Stimulated activated CD4-positive, alpha-beta T cell treated with anti-CD3 and anti-CD28 coated beads, Interleukin-12 subunit alpha, Interleukin-12 subunit beta, amount 100 ng/mL, for 24 hours (primary cell): ENCODE results near the gene GTF2IRD2.
"Not testable (repeated sequence)": the region's sequence is repeated elsewhere in the genome, so short reads cannot be mapped to it uniquely, and the experiment has no call there.

ENCODE experiments used
- DNase-seq, 2 experiments: peaks; one replicate each; pipeline ENCODE4 v3.0.0-alpha.2; 2020; ENCODE audit warnings: low read depth in 2 of 2

Gene GTF2IRD2

DNA sequence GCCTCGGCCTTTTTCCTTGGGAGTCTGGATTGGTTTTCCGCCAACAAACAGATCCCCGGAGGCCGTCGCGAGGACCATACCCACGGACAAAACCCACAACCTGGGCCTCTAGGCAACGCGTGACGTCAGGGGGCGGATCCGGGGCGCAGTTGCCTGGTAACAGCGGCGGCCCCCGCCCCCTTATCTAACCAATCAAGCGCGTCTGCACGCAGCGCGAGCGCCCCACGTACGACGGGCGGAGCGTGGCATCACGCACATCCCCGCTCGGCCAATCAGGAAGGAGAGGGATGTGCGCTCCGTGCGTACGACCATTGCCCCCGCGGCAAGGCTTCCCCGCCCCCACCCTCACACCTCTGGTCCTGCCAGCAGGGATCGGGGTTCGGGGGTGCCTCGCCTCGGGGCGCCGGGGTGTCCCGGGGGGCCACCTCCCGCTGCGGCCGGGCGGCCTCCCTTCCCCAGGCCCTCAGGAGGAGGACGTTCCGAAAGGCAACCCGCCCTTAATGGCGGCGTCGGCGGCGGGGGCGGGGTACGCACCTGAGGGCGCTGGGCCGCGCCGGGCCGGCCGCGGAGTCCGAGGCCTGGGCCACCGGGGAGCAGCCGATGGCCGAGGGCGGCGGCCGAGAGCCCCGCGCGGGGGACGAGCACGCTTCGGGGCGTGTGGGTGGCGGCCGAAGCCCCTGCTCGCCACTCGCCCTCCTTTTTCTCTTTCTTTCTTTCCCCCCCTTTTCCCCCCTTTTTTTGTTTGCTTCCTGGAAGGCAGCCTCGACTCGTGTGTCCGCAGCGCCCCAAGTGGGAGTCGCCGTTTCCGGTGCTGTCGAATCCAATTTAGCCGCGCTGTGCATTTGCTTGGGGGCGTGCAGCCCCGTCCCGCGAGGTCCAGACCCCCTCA, at the start of gene GTF2IRD2:
TSS of gene GTF2IRD2 (minus strand) at position 773 of the 889 bp plus-strand sequence. CDS start 15,227 bp downstream, outside the sequence.
- DNase-seq, result not testable (repeated sequence)

DNA sequence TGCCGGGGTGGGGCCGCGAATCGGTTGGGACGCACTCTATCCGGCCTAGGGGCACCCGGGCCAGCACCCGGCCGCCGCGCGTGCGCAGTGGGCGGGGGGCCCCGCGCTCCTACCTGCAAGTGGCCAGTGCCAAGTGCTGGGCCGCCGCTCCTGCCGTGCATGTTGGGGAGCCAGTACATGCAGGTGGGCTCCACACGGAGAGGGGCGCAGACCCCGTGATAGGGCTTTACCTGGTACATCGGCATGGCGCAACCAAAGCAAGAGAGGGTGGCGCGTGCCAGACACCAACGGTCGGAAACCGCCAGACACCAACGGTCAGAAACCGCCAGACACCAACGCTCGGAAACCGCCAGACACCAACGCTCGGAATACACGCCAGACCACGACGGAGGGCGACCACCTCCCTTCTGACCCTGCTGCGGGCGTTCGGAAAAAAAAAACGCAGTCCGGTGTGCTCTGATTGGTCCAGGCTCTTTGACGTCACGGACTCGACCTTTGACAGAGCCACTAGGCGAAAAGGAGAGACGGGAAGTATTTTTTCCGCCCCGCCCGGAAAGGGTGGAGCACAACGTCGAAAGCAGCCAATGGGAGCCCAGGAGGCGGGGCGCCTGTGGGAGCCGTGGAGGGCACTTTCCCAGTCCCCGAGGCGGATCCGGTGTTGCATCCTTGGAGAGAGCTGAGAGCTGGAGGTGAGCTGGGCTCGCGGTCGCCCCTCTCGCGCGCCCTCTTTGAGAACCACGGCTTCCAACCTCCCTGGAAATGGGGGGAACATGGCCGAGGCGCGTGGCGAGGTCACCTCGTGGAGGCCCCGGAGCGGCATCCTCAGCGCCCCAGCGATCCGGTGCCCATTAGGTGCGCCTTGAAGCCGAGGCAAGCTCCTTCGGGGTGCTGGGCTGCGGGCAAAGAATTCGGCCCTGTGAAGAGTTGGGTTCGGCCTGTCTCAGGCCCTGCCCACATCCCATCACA, 39.0 kb upstream of the GTF2IRD2 start:
- peak; percentile 65 to 71 for DNase-seq

DNA sequence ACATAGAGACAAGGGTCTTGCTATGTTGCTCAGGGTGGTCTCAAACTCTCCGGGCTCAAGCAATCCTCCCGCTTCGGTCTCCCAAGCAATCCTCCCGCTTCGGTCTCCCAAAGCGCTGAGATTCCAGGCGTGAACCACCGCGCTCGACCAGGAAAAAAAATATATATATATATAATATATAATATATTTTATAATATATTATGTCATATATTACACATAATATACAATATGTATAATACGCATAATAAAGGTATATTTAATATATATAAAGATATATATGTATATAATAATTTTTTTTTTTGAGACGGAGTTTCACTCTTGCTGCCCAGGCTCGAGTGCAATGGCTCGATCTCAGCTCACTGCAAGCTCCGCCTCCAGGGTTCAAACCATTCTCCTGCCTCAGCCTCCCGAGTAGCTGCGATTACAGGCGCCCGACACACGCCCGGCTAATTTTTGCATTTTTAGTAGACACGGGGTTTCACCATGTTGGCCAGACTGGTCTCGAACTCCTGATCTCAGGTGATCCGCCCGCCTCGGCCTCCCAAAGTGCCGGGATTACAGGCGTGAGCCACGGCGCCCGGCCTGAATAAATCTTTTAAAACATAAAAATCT, 38.2 kb upstream of the GTF2IRD2 start:
- not testable (repeated sequence) for DNase-seq

DNA sequence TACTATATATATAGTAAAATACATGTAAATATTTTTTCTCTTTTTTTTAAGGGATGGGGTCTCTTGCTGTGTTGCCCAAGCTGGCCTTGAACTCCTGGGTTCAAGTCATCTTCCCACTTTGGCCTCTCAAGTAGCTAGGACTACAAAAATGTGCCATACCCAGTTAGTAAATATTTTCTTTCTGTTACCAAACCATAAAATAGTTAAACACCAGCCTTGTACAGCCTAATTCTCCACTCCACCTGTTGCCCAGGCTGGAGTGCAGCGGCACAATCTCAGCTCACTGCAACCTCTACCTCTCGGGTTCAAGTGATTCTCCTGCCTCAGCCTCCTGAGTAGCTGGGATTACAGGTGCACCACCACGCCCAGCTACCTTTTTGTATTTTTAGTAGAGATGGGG, 33.9 kb upstream of the GTF2IRD2 start:
- not testable (repeated sequence) for DNase-seq

DNA sequence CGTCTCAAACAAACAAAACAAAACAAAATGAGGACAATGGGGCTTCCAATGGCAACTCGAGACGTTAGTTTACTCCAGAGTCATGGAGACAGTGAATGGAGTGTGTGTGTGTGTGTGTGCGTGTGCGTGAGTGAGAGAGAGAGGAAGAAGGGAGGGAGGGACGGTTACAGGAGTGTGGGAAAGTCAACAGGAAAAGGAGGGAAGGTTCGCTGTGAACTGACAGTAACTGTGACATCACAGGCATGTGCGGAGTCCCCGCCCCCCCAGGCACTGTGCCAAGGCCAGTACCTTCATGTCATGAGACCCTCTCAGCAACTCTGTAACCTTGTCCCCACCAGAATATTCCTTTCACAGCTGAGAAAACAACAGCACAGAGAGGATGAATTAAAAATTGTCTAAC, 30.7 kb upstream of the GTF2IRD2 start:
- not testable (repeated sequence) for DNase-seq

DNA sequence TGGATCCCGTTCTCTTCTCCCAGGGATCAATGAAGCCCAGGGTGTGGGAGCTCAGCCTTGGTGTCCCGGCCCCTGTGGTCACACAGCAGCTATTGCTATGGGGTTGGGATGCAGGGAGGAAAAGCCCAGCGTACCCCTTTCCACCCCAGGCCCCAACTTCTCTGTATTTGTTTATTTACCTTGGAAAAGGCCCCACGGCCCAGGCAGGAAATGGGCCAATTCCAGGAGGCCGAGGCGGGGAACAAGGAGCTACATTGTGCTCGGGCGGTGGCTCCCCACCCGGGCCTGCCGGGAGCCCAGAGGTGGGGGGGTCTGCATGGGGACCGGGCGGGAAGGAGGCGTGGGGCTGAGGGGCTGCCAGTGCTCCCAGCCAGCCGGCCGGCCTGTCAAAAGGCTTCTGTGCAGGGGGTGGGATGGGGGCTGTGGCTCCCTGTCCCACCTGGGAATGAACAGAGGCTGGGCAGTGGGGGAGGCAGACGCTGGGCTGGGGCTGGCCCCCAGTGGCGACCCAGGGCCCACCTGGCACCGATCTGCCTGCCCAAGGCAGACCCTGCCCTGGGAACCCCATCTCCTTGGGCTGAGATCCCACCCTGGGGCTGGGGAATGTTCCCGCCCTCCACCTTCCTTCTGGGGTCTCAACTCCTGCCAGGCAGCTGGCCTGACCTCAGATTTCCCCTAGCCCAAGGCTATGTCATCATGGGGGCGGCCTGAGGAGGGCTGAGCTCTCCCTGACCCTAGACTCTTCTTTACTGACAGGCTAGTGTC, 23.5 kb upstream of the GTF2IRD2 start:
- not testable (repeated sequence) for DNase-seq

DNA sequence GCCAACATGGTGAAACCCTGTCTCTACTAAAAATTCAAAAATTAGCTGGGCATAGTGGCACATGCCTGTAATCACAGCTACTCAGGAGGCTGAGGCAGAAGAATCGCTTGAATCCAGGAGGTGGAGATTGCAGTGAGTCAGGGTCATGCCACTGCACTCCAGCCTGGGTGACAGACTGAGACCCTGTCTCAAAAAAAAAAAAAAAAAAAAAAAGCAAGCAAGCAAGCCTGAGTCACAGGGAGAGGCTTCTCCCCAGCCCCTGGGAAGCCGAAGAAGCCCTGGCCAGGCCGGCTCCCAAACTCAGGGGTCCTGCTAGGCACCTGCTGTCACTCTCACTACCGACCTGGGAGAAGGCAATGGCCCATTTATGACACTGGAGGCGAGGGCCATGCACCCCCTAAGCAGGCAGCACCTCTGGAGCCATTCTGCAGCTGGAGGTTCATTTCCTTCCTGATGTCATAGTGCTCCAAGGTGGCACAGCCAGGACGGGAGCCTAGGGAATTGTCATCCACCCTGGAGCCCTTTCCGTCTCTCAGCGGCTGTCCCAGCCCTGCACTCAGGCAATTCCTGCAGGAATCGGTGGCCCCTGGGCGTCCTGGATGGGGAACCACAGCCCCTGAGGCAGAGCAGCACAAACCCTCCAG, 22.8 kb upstream of the GTF2IRD2 start:
- DNase-seq, result not testable (repeated sequence)

DNA sequence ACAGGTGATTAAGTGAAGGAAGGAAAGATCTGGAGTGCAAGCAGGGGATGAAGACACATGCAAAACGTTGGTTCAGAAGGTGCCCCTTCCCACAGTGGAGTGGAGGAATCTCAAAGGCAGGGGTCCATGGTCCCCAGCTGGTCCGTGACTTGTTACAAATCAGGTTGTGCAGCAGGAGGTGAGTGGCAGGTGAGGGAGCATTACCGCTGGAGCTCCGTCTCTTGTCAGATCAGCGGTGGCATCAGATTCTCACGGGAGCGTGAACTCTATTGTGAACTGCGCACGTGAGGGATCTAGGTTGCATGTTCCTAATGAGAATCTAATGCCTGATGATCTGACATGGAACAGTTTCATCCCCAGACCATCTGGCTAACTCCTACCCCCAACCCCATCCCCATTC, 21.1 kb upstream of the GTF2IRD2 start:
- DNase-seq, result not testable (repeated sequence)

DNA sequence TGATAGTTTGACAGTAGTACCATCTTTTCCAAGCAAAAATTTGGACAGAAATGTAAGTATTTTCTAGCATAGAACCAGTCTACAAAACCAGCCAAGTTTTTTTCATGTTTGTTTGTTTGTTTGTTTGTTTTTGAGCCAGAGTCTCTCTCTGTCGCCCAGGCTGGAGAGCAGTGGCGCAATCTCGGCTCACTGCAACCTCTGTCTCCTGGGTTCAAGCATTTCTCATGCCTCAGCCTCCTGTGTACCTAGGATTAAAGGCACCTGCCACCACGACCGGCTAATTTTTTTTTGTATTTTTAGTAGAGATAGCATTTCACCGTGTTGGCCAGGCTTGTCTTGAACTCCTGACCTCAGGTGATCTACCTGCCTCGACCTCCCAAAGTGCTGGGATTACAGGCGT, 14.4 kb upstream of the GTF2IRD2 start:
- DNase-seq, result not testable (repeated sequence)

DNA sequence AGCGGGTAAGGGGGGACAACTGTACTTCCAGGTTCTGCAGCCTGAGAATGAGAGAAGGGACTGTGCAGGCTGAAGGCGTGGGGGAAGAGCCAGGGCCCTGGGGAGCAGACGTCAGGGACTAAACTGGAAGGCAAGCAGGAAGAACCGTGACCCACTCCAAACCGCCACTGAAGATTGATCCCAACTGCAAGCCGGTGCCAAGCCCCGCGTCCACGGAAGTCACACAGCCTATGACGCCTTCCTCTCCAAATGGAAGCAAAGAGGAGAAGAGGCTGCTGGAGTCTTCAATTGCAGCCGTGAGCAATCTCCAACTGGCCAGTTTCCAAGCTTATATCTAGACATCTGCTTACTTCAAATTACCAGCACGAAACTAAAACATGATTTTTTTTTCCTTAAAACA, 1.6 kb downstream of the GTF2IRD2 start:
- DNase-seq, result not testable (repeated sequence)

DNA sequence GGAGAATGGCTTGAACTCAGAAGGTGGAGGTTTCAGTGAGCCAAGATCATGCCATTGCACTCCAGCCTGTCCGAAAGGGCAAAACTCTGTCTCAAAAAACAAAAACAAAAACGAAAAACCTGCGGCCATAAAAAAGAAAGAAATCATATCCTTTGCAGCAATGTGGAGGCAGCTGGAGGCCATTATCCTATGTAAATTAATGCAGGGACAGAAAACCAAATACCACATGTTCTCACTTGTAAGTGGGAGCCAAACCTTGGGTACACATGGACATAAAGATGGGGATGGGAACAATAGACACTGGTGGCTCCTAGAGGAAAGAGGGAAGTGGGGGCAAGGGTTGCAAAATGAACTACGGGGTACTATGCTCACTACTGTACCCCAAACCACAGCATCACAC, 21.0 kb downstream of the GTF2IRD2 start:
- not testable (repeated sequence) for DNase-seq

DNA sequence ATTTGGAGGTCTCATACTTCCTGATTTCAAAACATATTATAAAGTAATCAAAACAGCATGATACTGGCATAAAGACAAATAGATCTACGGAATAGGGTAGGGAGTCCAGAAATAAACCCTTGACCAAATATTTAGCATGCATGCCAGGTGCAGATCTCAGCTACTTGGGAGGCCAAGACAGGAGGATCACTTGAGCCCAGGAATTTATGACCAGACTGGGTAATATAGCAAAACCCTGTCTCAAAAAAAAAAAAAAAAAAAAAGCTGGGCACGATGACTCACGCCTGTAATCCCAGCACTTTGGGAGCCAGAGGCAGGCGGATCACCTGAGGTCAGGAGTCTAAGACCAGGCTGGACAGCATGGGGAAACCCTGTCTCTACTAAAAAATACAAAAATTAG, 21.4 kb downstream of the GTF2IRD2 start:
- not testable (repeated sequence) for DNase-seq

DNA sequence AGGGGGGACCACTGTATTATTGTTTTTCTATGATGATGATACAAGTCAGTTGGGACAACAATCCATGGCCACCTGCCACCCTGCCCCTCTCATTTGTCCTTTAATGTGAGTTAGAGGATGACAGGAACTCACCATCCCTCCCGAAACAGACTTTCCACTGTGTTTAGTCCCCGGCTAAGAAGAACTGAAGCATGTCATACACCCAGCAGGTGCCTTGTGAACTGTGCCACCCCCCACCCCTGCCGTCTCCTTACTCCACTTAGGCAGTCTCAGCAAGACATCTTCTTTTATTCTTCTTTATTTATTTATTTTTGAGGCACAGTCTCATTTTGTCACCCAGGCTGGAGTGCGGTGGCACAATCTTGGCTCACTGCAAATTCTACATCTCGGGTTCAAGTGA, 30.1 kb downstream of the GTF2IRD2 start:
- DNase-seq, result not testable (repeated sequence)

DNA sequence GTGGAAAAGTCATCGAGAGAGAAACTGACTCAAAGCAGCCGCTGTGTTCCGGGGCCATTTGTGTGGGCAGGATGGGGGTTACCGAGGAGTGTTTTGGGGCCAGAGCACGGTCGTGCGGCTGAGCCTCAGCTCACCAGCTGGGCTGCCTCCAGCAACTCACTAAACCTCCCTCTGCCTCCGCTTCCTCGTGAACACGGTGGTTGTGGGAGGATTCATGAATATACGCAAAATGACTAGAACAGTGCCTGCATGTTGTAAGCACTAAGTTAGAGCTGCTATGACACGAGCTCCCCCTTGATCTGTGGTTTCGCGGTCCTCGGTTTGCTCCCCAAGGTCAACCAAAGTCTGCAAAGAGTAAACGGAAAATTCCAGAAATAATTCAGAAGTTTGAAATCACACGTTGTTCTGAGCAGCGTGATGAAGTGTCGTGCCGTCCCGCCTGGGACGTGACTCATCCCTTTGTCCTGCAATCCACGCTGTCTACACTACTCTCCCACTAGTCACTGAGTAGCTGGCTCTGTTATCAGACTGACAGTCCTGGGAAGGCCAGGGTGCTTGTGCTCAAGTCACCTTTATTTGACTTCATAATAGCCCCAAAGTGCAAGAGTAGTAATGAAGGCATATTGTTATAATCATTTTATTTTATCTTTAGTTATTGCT, 31.1 kb downstream of the GTF2IRD2 start:
- DNase-seq, result not testable (repeated sequence)

DNA sequence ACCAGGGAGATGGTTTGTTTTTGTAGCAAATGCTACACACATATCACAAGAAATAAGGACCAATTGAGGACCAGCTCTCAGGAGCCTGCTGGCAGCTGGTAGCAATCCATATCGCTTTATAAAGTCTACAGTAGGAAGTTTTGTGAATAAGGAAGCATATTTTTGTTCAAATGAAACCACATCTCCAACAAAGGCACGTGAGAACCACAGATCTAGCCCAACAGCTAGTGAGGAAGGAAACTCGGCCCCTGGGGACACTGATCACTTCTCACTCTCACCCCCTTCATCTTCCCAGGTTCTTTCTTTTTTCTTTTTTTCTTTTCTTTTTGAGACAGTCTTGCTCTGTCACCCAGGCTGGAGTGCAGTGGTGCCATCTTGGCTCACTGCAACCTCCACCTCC, 35.5 kb downstream of the GTF2IRD2 start:
- DNase-seq, result not testable (repeated sequence)

DNA sequence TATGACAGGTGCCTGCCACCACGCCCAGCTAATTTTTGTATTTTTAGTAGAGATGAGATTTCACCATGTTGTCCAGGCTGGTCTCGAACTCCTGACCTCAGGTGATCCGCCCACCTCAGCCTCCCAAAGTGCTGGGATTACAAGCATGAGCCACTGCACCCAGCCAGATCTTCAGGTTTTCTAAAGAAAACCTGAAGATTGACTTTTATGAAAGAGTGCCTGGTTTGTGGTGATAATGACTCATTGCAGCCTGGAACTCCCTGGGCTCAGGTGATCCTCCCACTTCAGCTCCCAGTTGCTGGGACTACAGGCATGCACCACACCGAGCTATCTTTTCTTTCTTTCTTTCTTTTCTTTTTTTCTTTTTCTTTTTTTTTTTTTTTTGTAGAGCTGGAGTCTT, 52.8 kb downstream of the GTF2IRD2 start:
- not testable (repeated sequence) for DNase-seq

DNA sequence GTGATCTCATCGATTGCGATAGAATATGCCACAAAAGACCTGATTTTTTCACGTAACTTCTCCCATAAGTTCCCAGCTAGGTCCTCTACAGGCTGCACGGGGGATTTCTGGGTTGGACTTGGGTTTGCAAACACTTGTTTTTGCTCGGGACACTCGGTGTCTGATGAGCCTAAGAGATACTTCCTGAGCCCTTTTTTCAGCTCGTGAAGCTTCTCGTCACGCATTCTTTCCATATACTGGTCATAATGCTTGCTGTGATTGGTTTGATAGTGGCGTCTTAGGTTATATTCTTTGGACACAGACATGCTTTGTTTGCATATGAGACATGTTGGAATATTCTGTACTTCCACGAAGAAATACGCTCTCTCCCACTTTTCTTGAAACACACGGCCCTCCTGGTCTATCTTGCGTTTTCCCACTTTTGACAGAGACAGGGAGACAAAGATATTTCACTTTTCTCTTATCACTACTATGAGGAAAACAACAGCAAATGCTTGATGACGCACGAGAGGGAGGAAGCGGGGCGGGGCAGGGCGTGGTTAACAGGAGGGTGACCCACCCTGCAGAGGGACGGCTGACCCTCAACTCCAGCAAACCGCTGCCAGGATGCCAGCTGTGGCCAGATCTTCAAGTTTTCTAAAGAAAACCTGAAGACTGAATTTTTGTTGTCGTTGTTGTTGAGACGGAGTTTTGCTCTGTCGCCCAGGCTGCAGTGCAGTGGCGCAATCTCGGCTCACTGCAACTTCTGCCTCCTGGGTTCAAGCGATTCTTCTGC, 53.4 kb downstream of the GTF2IRD2 start:
- not testable (repeated sequence) for DNase-seq

DNA sequence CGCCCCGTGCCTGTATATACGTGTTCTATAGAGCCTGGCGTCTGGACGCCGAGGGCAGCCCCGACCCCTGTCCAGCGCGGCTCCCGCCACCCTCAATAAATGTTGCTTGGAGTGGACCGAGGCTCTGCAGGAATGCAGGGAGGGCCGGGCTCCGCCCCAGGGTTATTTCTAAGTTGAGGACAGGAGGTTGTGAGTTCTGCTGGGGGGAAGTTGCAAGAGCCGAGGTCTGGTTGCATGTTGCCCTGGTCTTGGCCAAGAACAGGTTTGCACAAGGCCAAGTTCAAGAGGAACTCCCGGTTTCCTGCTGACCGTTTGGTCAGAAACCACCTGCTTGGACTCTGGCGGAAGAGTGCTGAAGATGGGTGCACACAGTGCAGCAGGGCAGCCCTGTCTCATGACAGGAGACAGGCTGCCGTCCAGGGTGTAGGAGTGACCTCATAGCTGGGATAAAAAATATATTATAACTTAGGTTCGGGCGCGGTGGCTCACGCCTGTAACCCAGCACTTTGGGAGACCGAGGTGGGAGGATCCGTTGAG, 62.1 kb downstream of the GTF2IRD2 start:
- DNase-seq, result not testable (repeated sequence)
